Endothelial cell of umbilical vein (primary cell): ENCODE measurements around the gene INSRR. TPM values are rescaled to one million over a fixed set of nuclear protein-coding genes. Genes with fewer than 3 reads are reported as not detected.

Source experiments
- BruUV-seq: library from RNA; stranded (reverse); fragments of 400-500 nt; replicated peaks from 2 replicates; lab custom pipeline; 2021; lab: Mats Ljungman, UMichigan
- CTCF ChIA-PET: fragments of 300-600, 350-600 bp; sonication (Branson Sonifier 250); formaldehyde crosslinking; loops from one replicate; lab custom pipeline; 2021; ENCODE audit warnings: antibody characterized with exemption, inconsistent platforms; lab: Charles Lee
- POLR2A ChIA-PET: fragments of 300-600, 350-600 bp; sonication (Branson Sonifier 250); formaldehyde crosslinking; loops from one replicate; lab custom pipeline; 2021; ENCODE audit warnings: antibody characterized with exemption, inconsistent platforms; lab: Charles Lee
- DNase-seq: peaks from one replicate; pipeline ENCODE4 v3.0.0-alpha.2; 2011; ENCODE audit warnings: low read depth, low spot score
- FAIRE-seq: peaks from 2 replicates; lab custom pipeline; 2011; peaks lifted over from hg19 to GRCh38; lab: Jason Lieb, UNC
- H2AFZ ChIP-seq: 2 replicates; pipeline ENCODE4 v1.6.0; 2012; ENCODE audit warnings: low read depth, low read length, control low read depth, inconsistent platforms
- H3K27ac ChIP-seq: 2 replicates; pipeline ENCODE4 v1.5.1; 2011; ENCODE audit warnings: low read depth, mild to moderate bottlenecking, control low read depth, low read length, moderate library complexity; ENCODE audit not compliant: insufficient read depth
- H3K27me3 ChIP-seq, 2 experiments: 2 replicates each; pipeline versions ENCODE4 v1.6.0 to v1.6.1; 2011; ENCODE audit warnings: low read length in 2 of 2, mixed read lengths in 1 of 2; ENCODE audit not compliant: control insufficient read depth in 2 of 2, insufficient read depth in 2 of 2
- H3K36me3 ChIP-seq, 2 experiments: 2 replicates in 1 of 2; 3 replicates in 1 of 2; pipeline ENCODE4 v1.5.1; 2011; ENCODE audit warnings: low read length in 2 of 2, mild to moderate bottlenecking in 1 of 2, moderate library complexity in 1 of 2; ENCODE audit not compliant: control insufficient read depth in 2 of 2, insufficient read depth in 2 of 2; ENCODE audit errors: extremely low read depth in 1 of 2
- H3K4me1 ChIP-seq: 3 replicates; pipeline ENCODE4 v1.5.1; 2011; ENCODE audit warnings: mild to moderate bottlenecking, low read length; ENCODE audit not compliant: control insufficient read depth, insufficient read depth; ENCODE audit errors: extremely low read depth
- H3K4me2 ChIP-seq: 2 replicates; pipeline ENCODE4 v1.6.1; 2011; ENCODE audit warnings: low read length, control low read depth, mixed read lengths; ENCODE audit not compliant: insufficient read depth
- H3K4me3 ChIP-seq, 3 experiments: fragments of 200-600 bp in 1 of 3; sonication (generic), shearing (Covaris generic) in 1 of 3; replicated peaks in 1 of 3; 2 replicates each; pipeline ENCODE4 v1.5.1; 2011 to 2016; ENCODE audit warnings: control low read depth in 3 of 3, low read length in 3 of 3, mild to moderate bottlenecking in 2 of 3, inconsistent platforms in 1 of 3, low read depth in 1 of 3, moderate library complexity in 1 of 3; ENCODE audit not compliant: insufficient read depth in 1 of 3
- H3K79me2 ChIP-seq: 2 replicates; pipeline ENCODE4 v1.6.0; 2012; ENCODE audit warnings: low read length, inconsistent platforms; ENCODE audit not compliant: control insufficient read depth, insufficient read depth
- H3K9ac ChIP-seq: replicated peaks from 2 replicates; pipeline ENCODE3; 2011; ENCODE audit warnings: low read length, control low read depth; ENCODE audit not compliant: insufficient read depth; ENCODE audit errors: extremely low read depth
- H3K9me1 ChIP-seq: replicated peaks from 3 replicates; pipeline ENCODE4 v1.6.0; 2011; ENCODE audit warnings: mild to moderate bottlenecking, low read length; ENCODE audit not compliant: control insufficient read depth, insufficient read depth; ENCODE audit errors: extremely low read depth
- H3K9me3 ChIP-seq: replicated peaks from 2 replicates; pipeline ENCODE4 v1.5.1; 2012; ENCODE audit warnings: low read length, inconsistent platforms; ENCODE audit not compliant: control insufficient read depth, insufficient read depth
- H4K20me1 ChIP-seq: replicated peaks from 2 replicates; pipeline ENCODE3; 2011; ENCODE audit warnings: mild to moderate bottlenecking, low read length; ENCODE audit not compliant: control insufficient read depth, insufficient read depth; ENCODE audit errors: extremely low read depth
- CTCF ChIP-seq, 2 donors: IDR thresholded peaks; 1 replicate in 1 of 2; 2 replicates in 1 of 2; pipeline ENCODE4 v1.5.1; 2011; ENCODE audit warnings: low read length in 2 of 2, mild to moderate bottlenecking in 2 of 2, moderate library complexity in 2 of 2, control low read depth in 1 of 2, inconsistent platforms in 1 of 2, low read depth in 1 of 2; ENCODE audit not compliant: insufficient read depth in 1 of 2; ENCODE audit errors: extremely low read depth in 1 of 2
- EZH2 ChIP-seq: IDR thresholded peaks from 2 replicates; pipeline ENCODE4 v1.6.1; 2012; ENCODE audit warnings: borderline replicate concordance, low read depth, mild to moderate bottlenecking, moderate library complexity, low read length, inconsistent platforms; ENCODE audit not compliant: severe bottlenecking
- FOS ChIP-seq: IDR thresholded peaks from 2 replicates; pipeline ENCODE4 v1.6.1; 2011; ENCODE audit warnings: mild to moderate bottlenecking, low read length, moderate library complexity, borderline replicate concordance; ENCODE audit not compliant: insufficient read depth
- GATA2 ChIP-seq: IDR thresholded peaks from 2 replicates; pipeline ENCODE4 v1.7.0; 2011; ENCODE audit warnings: low read depth, mild to moderate bottlenecking, moderate library complexity, mixed read lengths, low read length; ENCODE audit not compliant: insufficient read length, insufficient read depth
- JUN ChIP-seq: IDR thresholded peaks from 2 replicates; pipeline ENCODE4 v1.6.1; 2011; ENCODE audit warnings: borderline replicate concordance, low read depth; ENCODE audit not compliant: insufficient read length, insufficient read depth
- MAX ChIP-seq: IDR thresholded peaks from 2 replicates; pipeline ENCODE4 v1.6.1; 2011; ENCODE audit not compliant: insufficient read depth, insufficient read length
- MYC ChIP-seq: IDR thresholded peaks from one replicate; pipeline ENCODE4 v1.6.1; 2011; ENCODE audit warnings: mild to moderate bottlenecking, low read depth, low read length
- POLR2A ChIP-seq: IDR thresholded peaks from 2 replicates; pipeline ENCODE4 v1.6.1; 2012; ENCODE audit warnings: low read depth, mild to moderate bottlenecking, control low read depth, low read length
- POLR2AphosphoS5 ChIP-seq: IDR thresholded peaks from 2 replicates; pipeline ENCODE4 v1.6.1; 2012; ENCODE audit warnings: low read depth, mild to moderate bottlenecking, control low read depth, low read length, moderate library complexity; ENCODE audit not compliant: insufficient read depth
- dilution Hi-C: fragments of 300-500 bp; cut with MboI; formaldehyde crosslinking; loops from one replicate; pipeline ENCODE4 v1.15.0; 2019; ENCODE audit warnings: low sequenced_read_pairs; ENCODE audit not compliant: extremely low pct_ligation_motif_present
- intact Hi-C: fragments of 100-400 bp; cut with micrococcal nuclease; formaldehyde crosslinking; loops from one replicate; pipeline ENCODE4 v1.10.0; 2022
- polyA plus RNA-seq, 4 experiments: library from polyadenylated mRNA; depleted of rRNA in 3 of 4; stranded (reverse) in 3 of 4; unstranded in 1 of 4; fragments of >200 nt; gene quantifications; 2 replicates each; pipeline versions ENCODE4 v1.2.1 to v1.2.3, GENCODE V29; 2011 to 2012; ENCODE audit warnings: missing spikeins in 1 of 4
- total RNA-seq: library from RNA; stranded (reverse); gene quantifications from 2 replicates; pipeline ENCODE4 v1.2.3, GENCODE V29; 2021

INSRR gene
- total and polyA plus RNA-seq, 2 donors (not counting 3 experiments of a cell fraction or from before 2014, with no cell fraction given): not detected

- CTCF ChIA-PET: interaction anchor here (0.8 to 1.7 kb wide), 4 partner anchors 16 to 214 kb away, joined by 3 read pairs; no protein-coding TSS in a partner anchor
- Histone ChIP-seq H3K9ac (no peak overlapping the region), H3K27ac (peak overlapping the region; percentile 11), H3K4me2 (no peak overlapping the region), H4K20me1 (no peaks in the 10 kb centered on the region), H3K36me3 (peaks cover 13 to 27% of the 10 kb centered on the region in 2 experiments), H3K9me1 (no peaks in the 10 kb centered on the region), H3K4me1 (peaks cover 85% of the 10 kb centered on the region), H3K79me2 (peaks cover 88% of the 10 kb centered on the region), H2AFZ (no peak overlapping the region), H3K4me3 (no peak overlapping the region), H3K27me3 (no peaks in the 10 kb centered on the region), H3K9me3 (no peaks in the 10 kb centered on the region)
- POLR2A ChIA-PET: interaction anchor here (0.6 kb wide), 1 partner anchor 11 kb away, joined by 6 read pairs; no protein-coding TSS in a partner anchor
- FAIRE-seq (no peak), DNase-seq (no peak)
- TF ChIP-seq MAX (no peak), POLR2A (peak; percentile 27)
- no TSS peak for BruUV-seq
- dilution Hi-C loops (no loop called here), intact Hi-C loops (no loop called here)
Observed at GRCh38 chr1:156903328-156904091, 44.6 kb upstream of the INSRR start.

DNA sequence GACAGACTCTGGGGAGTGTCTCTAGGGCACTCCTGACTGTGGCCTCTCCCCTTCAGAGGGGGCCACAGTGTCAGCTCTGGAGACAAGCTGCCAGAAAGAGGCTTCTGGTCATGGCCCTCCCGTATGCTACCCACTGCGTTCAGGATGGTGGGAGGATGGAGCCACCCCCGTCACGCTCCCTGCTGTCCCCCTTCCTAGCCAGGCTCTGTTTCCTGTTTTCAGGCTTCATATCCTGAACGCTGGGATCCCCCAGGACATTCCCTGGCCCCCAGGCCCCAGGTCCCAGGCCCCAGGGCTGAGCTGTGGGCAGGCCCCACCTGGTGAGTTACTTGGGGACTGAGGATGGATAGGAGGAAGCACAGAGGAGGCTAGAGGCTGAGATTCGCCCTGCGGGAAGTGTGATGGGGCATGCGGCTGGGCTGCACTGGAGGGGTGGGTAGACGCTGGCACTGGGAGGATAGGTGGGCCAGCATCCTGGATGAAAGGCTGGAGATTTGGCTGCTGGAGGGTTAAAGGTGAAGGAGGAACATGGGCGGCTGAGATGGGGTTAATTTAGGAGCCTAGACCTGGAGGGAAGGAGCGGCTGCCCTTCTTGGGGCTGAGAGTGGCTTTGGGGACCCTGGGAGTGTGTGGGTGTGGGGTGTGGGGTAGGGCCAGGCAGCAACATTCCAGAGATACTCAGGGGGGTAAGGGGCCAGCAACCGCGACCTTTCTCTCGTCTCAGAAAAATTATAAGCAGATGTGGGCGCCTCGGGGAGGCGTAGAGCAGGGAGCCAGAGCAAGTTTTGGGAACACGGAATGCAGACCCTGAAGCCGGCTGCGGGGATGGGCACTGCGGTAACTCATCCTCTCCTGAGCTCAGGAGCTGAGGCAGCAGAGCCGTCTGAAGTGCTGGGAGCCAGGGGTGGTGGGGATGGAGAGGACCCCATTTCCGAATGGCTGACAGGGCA lies 43.3 kb upstream of the INSRR start:
- Histone ChIP-seq H3K27me3 (no peaks in the 10 kb centered on the region), H3K27ac (no peak overlapping the region), H3K9me3 (no peaks in the 10 kb centered on the region), H3K4me3 (no peak overlapping the region), H3K36me3 (peaks cover 11 to 19% of the 10 kb centered on the region in 2 experiments), H3K79me2 (peaks cover 87% of the 10 kb centered on the region), H3K9ac (no peak overlapping the region), H3K4me1 (peaks cover 90% of the 10 kb centered on the region), H3K9me1 (no peaks in the 10 kb centered on the region), H2AFZ (no peak overlapping the region), H3K4me2 (no peak overlapping the region), H4K20me1 (no peaks in the 10 kb centered on the region)
- ChIA-PET CTCF (interaction anchor here (1.2 to 2.0 kb wide), 8 partner anchors 9 to 213 kb away, joined by 3 to 8 read pairs (median 5); no protein-coding TSS in a partner anchor), POLR2A (no interaction called here)
- intact Hi-C loops: no loop called here
- DNase-seq: peak; percentile 28
- peak; percentile 64 for FAIRE-seq
- dilution Hi-C loops: no loop called here
- BruUV-seq: no TSS peak
- TF ChIP-seq JUN (no peak), GATA2 (no peak), MAX (no peak), FOS (no peak), EZH2 (no peak), CTCF (IDR thresholded peaks at IDR 0.05; ENCODE audit: extremely low read depth in 1 of 2, insufficient read depth in 1 of 2, low read depth in 1 of 2, low read length in 2 of 2) (no peak), POLR2AphosphoS5 (no peak), POLR2A (no peak), MYC (no peak)
